ENCODE data around the gene POMT1.

- TF ChIP-seq, protein P1, sequence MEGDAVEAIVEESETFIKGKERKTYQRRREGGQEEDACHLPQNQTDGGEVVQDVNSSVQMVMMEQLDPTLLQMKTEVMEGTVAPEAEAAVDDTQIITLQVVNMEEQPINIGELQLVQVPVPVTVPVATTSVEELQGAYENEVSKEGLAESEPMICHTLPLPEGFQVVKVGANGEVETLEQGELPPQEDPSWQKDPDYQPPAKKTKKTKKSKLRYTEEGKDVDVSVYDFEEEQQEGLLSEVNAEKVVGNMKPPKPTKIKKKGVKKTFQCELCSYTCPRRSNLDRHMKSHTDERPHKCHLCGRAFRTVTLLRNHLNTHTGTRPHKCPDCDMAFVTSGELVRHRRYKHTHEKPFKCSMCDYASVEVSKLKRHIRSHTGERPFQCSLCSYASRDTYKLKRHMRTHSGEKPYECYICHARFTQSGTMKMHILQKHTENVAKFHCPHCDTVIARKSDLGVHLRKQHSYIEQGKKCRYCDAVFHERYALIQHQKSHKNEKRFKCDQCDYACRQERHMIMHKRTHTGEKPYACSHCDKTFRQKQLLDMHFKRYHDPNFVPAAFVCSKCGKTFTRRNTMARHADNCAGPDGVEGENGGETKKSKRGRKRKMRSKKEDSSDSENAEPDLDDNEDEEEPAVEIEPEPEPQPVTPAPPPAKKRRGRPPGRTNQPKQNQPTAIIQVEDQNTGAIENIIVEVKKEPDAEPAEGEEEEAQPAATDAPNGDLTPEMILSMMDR (IDR thresholded peaks at IDR 0.05 in 4 of 5, conservative IDR thresholded peaks at IDR 0.05 in 1 of 5): no peak
- TF ChIP-seq POLR2A (IDR thresholded peaks at IDR 0.05): no peak
Observed at GRCh38 chr9:131503626-131504465, 1.1 kb downstream of the POMT1 start.
